Measurements from ENCODE around the gene VPS33A.

- TF ChIP-seq CTCF (conservative IDR thresholded peaks at IDR 0.05 in 1 of 2, IDR thresholded peaks at IDR 0.05 in 1 of 2; ENCODE audit: low read depth in 1 of 2, low read length in 2 of 2) (no peak), EZH2 (IDR thresholded peaks at IDR 0.05; ENCODE audit: low read length, missing control alignments) (no peak)
Observed at GRCh38 chr12:122306407-122306806, 40.1 kb upstream of the VPS33A start.
